Measurements from ENCODE around the gene UBC. TPM values are rescaled to one million over a fixed set of nuclear protein-coding genes. Genes with fewer than 3 reads are reported as not detected.

Gene UBC
- total RNA-seq, 1 experiment from 2014 or later: 1,053 TPM

DNA sequence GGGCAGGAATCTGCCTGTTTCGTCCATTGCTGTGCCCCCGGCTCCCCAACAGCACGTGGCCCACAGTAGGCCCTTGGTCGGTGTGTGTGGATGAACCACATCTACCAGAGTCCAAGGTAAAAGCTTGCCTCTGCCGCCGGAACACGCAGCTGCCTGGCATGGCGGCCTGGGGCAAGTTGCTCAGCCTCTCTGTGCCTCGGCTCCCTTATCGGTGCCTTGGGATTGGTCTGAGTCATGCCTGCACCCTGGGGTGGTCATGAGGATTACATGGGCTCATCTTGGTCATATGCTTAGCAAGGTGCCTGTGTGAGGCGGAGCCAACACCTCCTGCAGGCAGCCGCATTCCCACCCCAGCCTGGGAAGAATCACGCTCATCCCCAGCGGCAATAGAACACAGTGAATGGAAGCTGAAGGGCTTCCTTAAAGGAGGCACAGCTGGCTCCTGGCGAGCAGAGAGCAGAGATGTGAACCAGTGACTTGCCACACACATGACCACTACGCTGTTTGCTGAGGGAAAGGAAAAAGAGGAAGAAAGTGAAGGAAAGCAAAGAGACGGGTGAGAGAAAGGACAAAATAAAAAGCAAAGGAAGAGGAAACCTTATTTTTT lies 45.3 kb downstream of the UBC start:
- intact Hi-C loops (cut with micrococcal nuclease; ENCODE audit: unreplicated experiment): no loop called here
- H3K4me1 ChIP-seq (ENCODE audit: insufficient read depth, low read length, poor library complexity, severe bottlenecking): peaks cover 4% of the 10 kb centered on the region
- H3K27ac ChIP-seq (ENCODE audit: low read depth, low read length, poor library complexity, severe bottlenecking): no peak overlapping the region
- no peak for TF ChIP-seq EZH2 (IDR thresholded peaks at IDR 0.05; ENCODE audit: borderline replicate concordance, low read depth, low read length, poor library complexity, severe bottlenecking)
- TF ChIP-seq, protein P1, sequence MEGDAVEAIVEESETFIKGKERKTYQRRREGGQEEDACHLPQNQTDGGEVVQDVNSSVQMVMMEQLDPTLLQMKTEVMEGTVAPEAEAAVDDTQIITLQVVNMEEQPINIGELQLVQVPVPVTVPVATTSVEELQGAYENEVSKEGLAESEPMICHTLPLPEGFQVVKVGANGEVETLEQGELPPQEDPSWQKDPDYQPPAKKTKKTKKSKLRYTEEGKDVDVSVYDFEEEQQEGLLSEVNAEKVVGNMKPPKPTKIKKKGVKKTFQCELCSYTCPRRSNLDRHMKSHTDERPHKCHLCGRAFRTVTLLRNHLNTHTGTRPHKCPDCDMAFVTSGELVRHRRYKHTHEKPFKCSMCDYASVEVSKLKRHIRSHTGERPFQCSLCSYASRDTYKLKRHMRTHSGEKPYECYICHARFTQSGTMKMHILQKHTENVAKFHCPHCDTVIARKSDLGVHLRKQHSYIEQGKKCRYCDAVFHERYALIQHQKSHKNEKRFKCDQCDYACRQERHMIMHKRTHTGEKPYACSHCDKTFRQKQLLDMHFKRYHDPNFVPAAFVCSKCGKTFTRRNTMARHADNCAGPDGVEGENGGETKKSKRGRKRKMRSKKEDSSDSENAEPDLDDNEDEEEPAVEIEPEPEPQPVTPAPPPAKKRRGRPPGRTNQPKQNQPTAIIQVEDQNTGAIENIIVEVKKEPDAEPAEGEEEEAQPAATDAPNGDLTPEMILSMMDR (conservative IDR thresholded peaks at IDR 0.05; ENCODE audit: low read depth, low read length): no peak
- no peak for DNase-seq (ENCODE audit: low spot score)
- CTCF ChIA-PET: no interaction called here
- H3K36me3 ChIP-seq (ENCODE audit: insufficient read depth, low read length, poor library complexity, severe bottlenecking): no peaks in the 10 kb centered on the region
- no TSS peak for BruUV-seq (replicated peaks)
- no peak overlapping the region for H3K4me3 ChIP-seq (ENCODE audit: low read depth, low read length, poor library complexity, severe bottlenecking)
- no peaks in the 10 kb centered on the region for H3K9me3 ChIP-seq (ENCODE audit: low read depth, low read length, poor library complexity, severe bottlenecking)
- H3K27me3 ChIP-seq (replicated peaks; ENCODE audit: insufficient read depth, low read depth, low read length, poor library complexity): no peaks in the 10 kb centered on the region
- POLR2A ChIA-PET (ENCODE audit: low non-redundant PET): no interaction called here

DNA sequence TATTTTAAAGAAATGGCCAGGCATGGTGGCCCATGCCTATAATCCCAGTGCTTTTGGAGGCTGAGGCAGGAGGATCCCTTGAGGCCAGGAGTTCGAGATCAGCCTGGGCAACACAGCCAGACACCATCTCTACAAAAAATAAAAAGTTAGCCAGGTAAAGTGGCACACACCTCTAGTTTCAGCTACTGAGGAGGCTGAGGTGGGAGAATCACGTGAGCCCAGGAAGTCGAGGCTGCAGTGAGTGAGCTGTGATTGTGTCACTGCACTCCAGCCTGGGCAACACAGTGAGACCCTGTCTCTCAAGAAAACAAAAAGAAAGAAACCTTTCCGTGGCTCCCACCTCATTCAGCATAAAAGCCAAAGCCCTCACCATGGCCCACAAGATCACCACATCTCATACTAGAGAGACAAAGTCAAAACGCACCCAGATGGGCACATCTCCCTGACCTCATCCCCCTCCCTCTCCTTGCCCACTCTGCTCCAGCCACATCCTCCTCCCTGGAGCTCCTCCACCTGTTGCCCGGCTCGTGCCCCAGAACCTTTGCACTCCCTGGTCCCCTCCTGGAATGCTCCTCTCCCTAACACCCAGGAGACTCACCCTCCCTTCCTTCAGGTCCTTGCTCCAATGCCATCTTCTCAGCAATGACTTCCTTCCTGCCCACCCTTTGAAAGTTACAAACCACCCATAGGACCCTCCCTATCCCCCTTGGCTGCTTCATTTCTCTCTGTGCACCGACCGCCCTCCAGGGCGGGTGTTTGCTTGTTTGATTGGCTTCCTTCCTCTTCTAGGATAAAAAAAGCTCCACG lies 46.0 kb downstream of the UBC start:
- POLR2A ChIA-PET (ENCODE audit: low non-redundant PET): no interaction called here
- no peaks in the 10 kb centered on the region for H3K9me3 ChIP-seq (ENCODE audit: low read depth, low read length, poor library complexity, severe bottlenecking)
- CTCF ChIA-PET: no interaction called here
- intact Hi-C loops (cut with micrococcal nuclease; ENCODE audit: unreplicated experiment): no loop called here
- no peaks in the 10 kb centered on the region for H3K36me3 ChIP-seq (ENCODE audit: insufficient read depth, low read length, poor library complexity, severe bottlenecking)
- H3K27me3 ChIP-seq (replicated peaks; ENCODE audit: insufficient read depth, low read depth, low read length, poor library complexity): no peaks in the 10 kb centered on the region
- no peak overlapping the region for H3K4me3 ChIP-seq (ENCODE audit: low read depth, low read length, poor library complexity, severe bottlenecking)
- H3K4me1 ChIP-seq (ENCODE audit: insufficient read depth, low read length, poor library complexity, severe bottlenecking): peaks cover 6% of the 10 kb centered on the region
- no TSS peak for BruUV-seq (replicated peaks)
- TF ChIP-seq, protein P1 (conservative IDR thresholded peaks at IDR 0.05; ENCODE audit: low read depth, low read length): no peak
- no peak for TF ChIP-seq EZH2 (IDR thresholded peaks at IDR 0.05; ENCODE audit: borderline replicate concordance, low read depth, low read length, poor library complexity, severe bottlenecking)
- no peak for DNase-seq (ENCODE audit: low spot score)
- H3K27ac ChIP-seq (ENCODE audit: low read depth, low read length, poor library complexity, severe bottlenecking): no peak overlapping the region

DNA sequence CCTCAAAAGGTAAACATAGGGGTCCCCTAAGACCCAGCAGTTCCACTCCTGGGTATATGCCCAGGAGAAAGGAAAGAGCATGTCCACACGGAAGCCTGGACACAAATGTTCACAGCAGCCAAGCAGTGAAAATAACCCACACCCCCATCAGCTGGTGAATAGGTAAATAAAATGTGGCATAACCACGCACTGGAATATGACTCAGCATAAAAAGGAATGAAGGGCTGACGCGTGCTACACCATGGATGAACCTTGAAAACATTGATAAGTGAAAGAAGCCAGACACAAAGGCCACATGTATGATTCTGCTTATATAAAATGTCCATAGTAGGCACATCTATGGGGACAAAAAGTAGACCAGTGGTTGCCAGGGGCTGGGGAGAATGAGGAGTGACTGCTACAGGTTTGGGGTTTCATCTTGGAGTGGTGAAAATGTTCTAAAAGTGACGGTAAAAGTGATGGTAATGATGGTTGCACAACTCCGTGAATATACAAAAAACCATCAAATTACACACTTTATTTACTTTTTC lies 47.0 kb downstream of the UBC start:
- no TSS peak for BruUV-seq (replicated peaks)
- ChIA-PET CTCF (no interaction called here), POLR2A (ENCODE audit: low non-redundant PET) (no interaction called here)
- Histone ChIP-seq H3K4me1 (ENCODE audit: insufficient read depth, low read length, poor library complexity, severe bottlenecking) (peaks cover 9% of the 10 kb centered on the region), H3K36me3 (ENCODE audit: insufficient read depth, low read length, poor library complexity, severe bottlenecking) (no peaks in the 10 kb centered on the region), H3K9me3 (ENCODE audit: low read depth, low read length, poor library complexity, severe bottlenecking) (no peaks in the 10 kb centered on the region), H3K4me3 (ENCODE audit: low read depth, low read length, poor library complexity, severe bottlenecking) (no peak overlapping the region), H3K27ac (ENCODE audit: low read depth, low read length, poor library complexity, severe bottlenecking) (no peak overlapping the region), H3K27me3 (replicated peaks; ENCODE audit: insufficient read depth, low read depth, low read length, poor library complexity) (no peaks in the 10 kb centered on the region)
- intact Hi-C loops (cut with micrococcal nuclease; ENCODE audit: unreplicated experiment): no loop called here
- TF ChIP-seq EZH2 (IDR thresholded peaks at IDR 0.05; ENCODE audit: borderline replicate concordance, low read depth, low read length, poor library complexity, severe bottlenecking): no peak
- TF ChIP-seq, protein P1 (conservative IDR thresholded peaks at IDR 0.05; ENCODE audit: low read depth, low read length): no peak
- DNase-seq (ENCODE audit: low spot score): no peak

Measured in A673 (cell line).